Adrenal gland (tissue), 5 donors: ENCODE data around the gene MED22.
"Not testable (repeated sequence)": the region's sequence is repeated elsewhere in the genome, so short reads cannot be mapped to it uniquely, and the experiment has no call there.

Experiments
- POLR2A ChIP-seq, 2 donors: fragments of 450-650 bp; IDR thresholded peaks; one replicate each; pipeline ENCODE4 v1.6.1; 2017; ENCODE audit warnings: antibody characterized with exemption in 2 of 2, mild to moderate bottlenecking in 2 of 2, moderate library complexity in 1 of 2
- TF ChIP-seq, protein P1 (sequence below), 6 experiments: fragments of 450-650 bp in 4 of 6; fragments of 200-600 bp in 2 of 6; sonication (generic) in 1 of 6; IDR thresholded peaks; 1 replicate in 5 of 6; 2 replicates in 1 of 6; pipeline versions ENCODE4 v1.5.1 to v1.8.0; 2016 to 2021; ENCODE audit warnings: antibody characterized with exemption in 6 of 6, mild to moderate bottlenecking in 2 of 6, moderate library complexity in 1 of 6
- donor health status: DM: no; HTN: no; CAD: no.

DNA sequence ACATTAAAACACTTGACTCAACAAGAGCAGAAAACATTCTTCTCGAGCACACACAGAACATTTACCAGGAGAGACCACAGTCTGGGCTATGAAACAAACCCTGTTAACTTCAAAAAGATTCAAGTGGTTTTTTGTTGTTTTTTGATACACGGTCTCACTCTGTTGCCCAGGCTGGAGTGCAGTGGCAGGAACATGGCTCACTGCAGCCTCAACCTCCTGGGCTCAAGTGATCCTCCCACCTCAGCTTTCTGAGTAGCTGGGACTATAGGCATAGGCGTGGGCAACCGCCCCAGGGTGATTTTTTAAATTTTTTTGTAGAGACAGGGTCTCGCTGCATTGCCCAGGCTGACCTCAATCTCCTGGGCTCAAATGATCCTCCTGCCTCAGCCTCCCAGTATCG is 20.9 kb downstream of the MED22 start:
- TF ChIP-seq, protein P1, sequence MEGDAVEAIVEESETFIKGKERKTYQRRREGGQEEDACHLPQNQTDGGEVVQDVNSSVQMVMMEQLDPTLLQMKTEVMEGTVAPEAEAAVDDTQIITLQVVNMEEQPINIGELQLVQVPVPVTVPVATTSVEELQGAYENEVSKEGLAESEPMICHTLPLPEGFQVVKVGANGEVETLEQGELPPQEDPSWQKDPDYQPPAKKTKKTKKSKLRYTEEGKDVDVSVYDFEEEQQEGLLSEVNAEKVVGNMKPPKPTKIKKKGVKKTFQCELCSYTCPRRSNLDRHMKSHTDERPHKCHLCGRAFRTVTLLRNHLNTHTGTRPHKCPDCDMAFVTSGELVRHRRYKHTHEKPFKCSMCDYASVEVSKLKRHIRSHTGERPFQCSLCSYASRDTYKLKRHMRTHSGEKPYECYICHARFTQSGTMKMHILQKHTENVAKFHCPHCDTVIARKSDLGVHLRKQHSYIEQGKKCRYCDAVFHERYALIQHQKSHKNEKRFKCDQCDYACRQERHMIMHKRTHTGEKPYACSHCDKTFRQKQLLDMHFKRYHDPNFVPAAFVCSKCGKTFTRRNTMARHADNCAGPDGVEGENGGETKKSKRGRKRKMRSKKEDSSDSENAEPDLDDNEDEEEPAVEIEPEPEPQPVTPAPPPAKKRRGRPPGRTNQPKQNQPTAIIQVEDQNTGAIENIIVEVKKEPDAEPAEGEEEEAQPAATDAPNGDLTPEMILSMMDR (IDR thresholded peaks at IDR 0.05): not testable (repeated sequence)
- TF ChIP-seq POLR2A (IDR thresholded peaks at IDR 0.05): not testable (repeated sequence)
